Measurements from ENCODE around the gene ZFHX3. TPM values are rescaled to one million over a fixed set of nuclear protein-coding genes. Genes with fewer than 3 reads are reported as not detected.
A peak's percentile ranks its signal among the peaks of the same experiment; 100 is the strongest.

Gene ZFHX3
- total RNA-seq, 2 donors from 2014 or later, result 0.79 to 2.2 TPM

- Mint-ChIP-seq H3K4me1 (peaks cover 19% of the 10 kb centered on the region), H3K9me3 (no peaks in the 10 kb centered on the region), H3K36me3 (ENCODE audit: low read depth) (no peaks in the 10 kb centered on the region), H3K4me3 (no peak overlapping the region), H3K27ac (no peak overlapping the region), H3K27me3 (ENCODE audit: insufficient read depth) (peaks cover 95% of the 10 kb centered on the region)
- DNase-seq, result peak; percentile 48
- Histone ChIP-seq H3K4me3 (ENCODE audit: low read length) (no peak overlapping the region), H3K36me3 (ENCODE audit: control insufficient read depth, insufficient read depth, low read length) (no peaks in the 10 kb centered on the region), H3K9ac (ENCODE audit: extremely low read depth, low read length, poor library complexity, severe bottlenecking) (no peak overlapping the region), H3K27ac (ENCODE audit: low read depth, low read length) (no peak overlapping the region), H3K27me3 (ENCODE audit: control insufficient read depth, insufficient read depth, low read length, poor library complexity, severe bottlenecking) (peaks cover 81% of the 10 kb centered on the region), H3K9me3 (ENCODE audit: control insufficient read depth, low read length) (no peaks in the 10 kb centered on the region), H3K4me1 (ENCODE audit: control insufficient read depth, insufficient read depth, low read length) (peaks cover 14% of the 10 kb centered on the region)
- WGBS, 2 experiments (ENCODE audit: insufficient coverage in 1 of 2, insufficient read length in 1 of 2), result 90 to 96% methylated on average over 2 to 7 of the region's 8 CpGs
- TF ChIP-seq CTCF (conservative IDR thresholded peaks at IDR 0.05), result no peak
Measured at GRCh38 chr16:73025856-73026210, 22.1 kb downstream of the ZFHX3 start.

GRCh38 chr16:73025151-73025855 lies 22.6 kb downstream of the ZFHX3 start:
- 89 to 92% methylated on average over 9 to 11 of the region's 11 CpGs for WGBS, 2 experiments (ENCODE audit: insufficient coverage in 1 of 2, insufficient read length in 1 of 2)
- H3K9me3 Mint-ChIP-seq, result no peaks in the 10 kb centered on the region
- DNase-seq, result peak; percentile 40
- Histone ChIP-seq H3K4me1 (ENCODE audit: control insufficient read depth, insufficient read depth, low read length) (peaks cover 14% of the 10 kb centered on the region), H3K9me3 (ENCODE audit: control insufficient read depth, low read length) (no peaks in the 10 kb centered on the region), H3K36me3 (ENCODE audit: control insufficient read depth, insufficient read depth, low read length) (no peaks in the 10 kb centered on the region), H3K9ac (ENCODE audit: extremely low read depth, low read length, poor library complexity, severe bottlenecking) (no peak overlapping the region), H3K27me3 (ENCODE audit: control insufficient read depth, insufficient read depth, low read length, poor library complexity, severe bottlenecking) (peaks cover 76% of the 10 kb centered on the region), H3K27ac (ENCODE audit: low read depth, low read length) (no peak overlapping the region), H3K4me3 (ENCODE audit: low read length) (no peak overlapping the region)
- H3K36me3 Mint-ChIP-seq (ENCODE audit: low read depth), result no peaks in the 10 kb centered on the region
- TF ChIP-seq CTCF (conservative IDR thresholded peaks at IDR 0.05), result no peak
- peaks cover 18% of the 10 kb centered on the region for H3K4me1 Mint-ChIP-seq
- no peak overlapping the region for H3K4me3 Mint-ChIP-seq
- H3K27ac Mint-ChIP-seq, result no peak overlapping the region
- H3K27me3 Mint-ChIP-seq (ENCODE audit: insufficient read depth), result peaks cover 95% of the 10 kb centered on the region

GRCh38 chr16:73024571-73025105 lies 23.3 kb downstream of the ZFHX3 start:
- Histone ChIP-seq H3K4me3 (ENCODE audit: low read length) (no peak overlapping the region), H3K9me3 (ENCODE audit: control insufficient read depth, low read length) (no peaks in the 10 kb centered on the region), H3K36me3 (ENCODE audit: control insufficient read depth, insufficient read depth, low read length) (no peaks in the 10 kb centered on the region), H3K4me1 (ENCODE audit: control insufficient read depth, insufficient read depth, low read length) (peaks cover 14% of the 10 kb centered on the region), H3K27ac (ENCODE audit: low read depth, low read length) (no peak overlapping the region), H3K9ac (ENCODE audit: extremely low read depth, low read length, poor library complexity, severe bottlenecking) (no peak overlapping the region), H3K27me3 (ENCODE audit: control insufficient read depth, insufficient read depth, low read length, poor library complexity, severe bottlenecking) (peaks cover 70% of the 10 kb centered on the region)
- peaks cover 18% of the 10 kb centered on the region for H3K4me1 Mint-ChIP-seq
- no peaks in the 10 kb centered on the region for H3K9me3 Mint-ChIP-seq
- peak; percentile 37 for DNase-seq
- 94% methylated on average over 9 to 12 of the region's 13 CpGs for WGBS, 2 experiments (ENCODE audit: insufficient coverage in 1 of 2, insufficient read length in 1 of 2)
- TF ChIP-seq CTCF (conservative IDR thresholded peaks at IDR 0.05), result no peak
- no peak overlapping the region for H3K4me3 Mint-ChIP-seq
- no peaks in the 10 kb centered on the region for H3K36me3 Mint-ChIP-seq (ENCODE audit: low read depth)
- H3K27me3 Mint-ChIP-seq (ENCODE audit: insufficient read depth), result peaks cover 95% of the 10 kb centered on the region
- H3K27ac Mint-ChIP-seq, result no peak overlapping the region
